ENCODE results near the gene ZNF580. TPM values are rescaled to one million over a fixed set of nuclear protein-coding genes. Genes with fewer than 3 reads are reported as not detected.

The ZNF580 gene
- total and polyA plus RNA-seq, 2 of the 8 experiments (the other 6 are each of a cell fraction or from before 2014, with no cell fraction given), result 12.0 to 24.6 TPM

- TF ChIP-seq CHD7 (IDR thresholded peaks at IDR 0.05; ENCODE audit: insufficient replicate concordance, low read length) (no peak), SIX5 (IDR thresholded peaks at IDR 0.05; ENCODE audit: low read depth, low read length) (no peak), GABPA (IDR thresholded peaks at IDR 0.05; ENCODE audit: borderline replicate concordance, insufficient read depth, low read length) (no peak), SP1 (IDR thresholded peaks at IDR 0.05; ENCODE audit: low read depth, low read length) (no peak), CBX5 (IDR thresholded peaks at IDR 0.05; ENCODE audit: low read depth, low read length) (no peak), TAF7 (optimal IDR thresholded peaks at IDR 0.05; ENCODE audit: borderline replicate concordance, low read depth, low read length) (peak; percentile 21), SAP30 (IDR thresholded peaks at IDR 0.05; ENCODE audit: insufficient read depth, insufficient replicate concordance, low read length) (peak; percentile 27), SP4 (IDR thresholded peaks at IDR 0.05; ENCODE audit: low read length) (no peak), YY1 (IDR thresholded peaks at IDR 0.05; ENCODE audit: low read depth, low read length) (no peak), RBBP5 (IDR thresholded peaks at IDR 0.05; ENCODE audit: borderline replicate concordance, low read depth, low read length) (0 out of 2 replicates have a peak, but pooled peaks have one; percentile 1), RNF2 (IDR thresholded peaks at IDR 0.05; ENCODE audit: borderline replicate concordance, low read depth, low read length, missing control alignments, poor library complexity, severe bottlenecking) (no peak)
Measured at GRCh38 chr19:55655648-55656040, 14.8 kb downstream of the ZNF580 start (continued).

Data from H1 (cell line).